Fibroblast of mammary gland (primary cell): ENCODE results near the gene PAQR6.
A peak's percentile ranks its signal among the peaks of the same experiment; 100 is the strongest.

Source experiments
- DNase-seq: peaks from one replicate; pipeline ENCODE4 v3.0.0-alpha.2; 2010; ENCODE audit warnings: low read depth
- H3K4me3 ChIP-seq: 2 replicates; pipeline ENCODE4 v1.5.1; 2011; ENCODE audit warnings: low read depth, mild to moderate bottlenecking, low read length, moderate library complexity; ENCODE audit not compliant: control insufficient read depth
- TF ChIP-seq, protein P1 (sequence below): conservative IDR thresholded peaks from 2 replicates; pipeline ENCODE4 v1.5.1; 2011; ENCODE audit warnings: low read depth, low read length, inconsistent platforms; ENCODE audit not compliant: control insufficient read depth, insufficient read depth

The PAQR6 gene

DNA sequence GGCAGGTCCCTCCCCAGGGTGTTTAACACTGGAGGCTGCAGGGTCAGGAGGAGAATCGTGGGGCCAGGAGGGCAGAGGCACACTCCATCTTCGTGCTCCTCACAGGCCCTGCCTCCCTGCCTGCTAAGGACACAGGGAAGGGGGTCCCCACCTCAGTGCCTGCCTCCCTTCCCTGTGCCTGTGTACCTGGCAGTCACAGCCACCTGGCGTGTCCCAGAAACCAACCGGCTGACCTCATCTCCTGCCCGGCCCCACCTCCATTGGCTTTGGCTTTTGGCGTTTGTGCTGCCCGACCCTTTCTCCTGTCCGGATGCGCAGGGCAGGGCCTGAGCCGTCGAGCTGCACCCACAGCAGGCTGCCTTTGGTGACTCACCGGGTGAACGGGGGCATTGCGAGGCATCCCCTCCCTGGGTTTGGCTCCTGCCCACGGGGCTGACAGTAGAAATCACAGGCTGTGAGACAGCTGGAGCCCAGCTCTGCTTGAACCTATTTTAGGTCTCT is 6.5 kb downstream of the PAQR6 start:
- TF ChIP-seq, protein P1, sequence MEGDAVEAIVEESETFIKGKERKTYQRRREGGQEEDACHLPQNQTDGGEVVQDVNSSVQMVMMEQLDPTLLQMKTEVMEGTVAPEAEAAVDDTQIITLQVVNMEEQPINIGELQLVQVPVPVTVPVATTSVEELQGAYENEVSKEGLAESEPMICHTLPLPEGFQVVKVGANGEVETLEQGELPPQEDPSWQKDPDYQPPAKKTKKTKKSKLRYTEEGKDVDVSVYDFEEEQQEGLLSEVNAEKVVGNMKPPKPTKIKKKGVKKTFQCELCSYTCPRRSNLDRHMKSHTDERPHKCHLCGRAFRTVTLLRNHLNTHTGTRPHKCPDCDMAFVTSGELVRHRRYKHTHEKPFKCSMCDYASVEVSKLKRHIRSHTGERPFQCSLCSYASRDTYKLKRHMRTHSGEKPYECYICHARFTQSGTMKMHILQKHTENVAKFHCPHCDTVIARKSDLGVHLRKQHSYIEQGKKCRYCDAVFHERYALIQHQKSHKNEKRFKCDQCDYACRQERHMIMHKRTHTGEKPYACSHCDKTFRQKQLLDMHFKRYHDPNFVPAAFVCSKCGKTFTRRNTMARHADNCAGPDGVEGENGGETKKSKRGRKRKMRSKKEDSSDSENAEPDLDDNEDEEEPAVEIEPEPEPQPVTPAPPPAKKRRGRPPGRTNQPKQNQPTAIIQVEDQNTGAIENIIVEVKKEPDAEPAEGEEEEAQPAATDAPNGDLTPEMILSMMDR, result no peak
- H3K4me3 ChIP-seq, result no peak overlapping the region
- DNase-seq, result peak; percentile 66

DNA sequence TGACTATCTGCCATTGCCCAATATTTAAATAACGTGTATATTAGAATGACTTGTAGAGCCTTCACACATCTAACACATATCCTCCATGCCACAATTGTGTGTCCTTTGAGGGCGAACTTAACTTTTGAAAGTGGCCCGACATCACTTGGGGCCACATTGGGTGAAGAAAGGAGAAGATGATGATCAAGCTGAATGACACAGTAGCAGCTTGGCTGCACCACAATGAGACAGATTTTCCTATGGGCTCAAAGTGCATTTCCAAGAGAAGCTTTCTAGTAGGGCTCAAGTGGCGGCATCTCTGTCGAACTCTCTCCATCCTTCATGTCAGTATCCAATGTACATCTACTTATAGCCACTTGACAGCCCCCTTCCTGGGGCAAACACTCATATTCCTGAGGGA is 9.6 kb downstream of the PAQR6 start:
- TF ChIP-seq, protein P1, result no peak
- H3K4me3 ChIP-seq, result no peak overlapping the region
- no peak for DNase-seq

DNA sequence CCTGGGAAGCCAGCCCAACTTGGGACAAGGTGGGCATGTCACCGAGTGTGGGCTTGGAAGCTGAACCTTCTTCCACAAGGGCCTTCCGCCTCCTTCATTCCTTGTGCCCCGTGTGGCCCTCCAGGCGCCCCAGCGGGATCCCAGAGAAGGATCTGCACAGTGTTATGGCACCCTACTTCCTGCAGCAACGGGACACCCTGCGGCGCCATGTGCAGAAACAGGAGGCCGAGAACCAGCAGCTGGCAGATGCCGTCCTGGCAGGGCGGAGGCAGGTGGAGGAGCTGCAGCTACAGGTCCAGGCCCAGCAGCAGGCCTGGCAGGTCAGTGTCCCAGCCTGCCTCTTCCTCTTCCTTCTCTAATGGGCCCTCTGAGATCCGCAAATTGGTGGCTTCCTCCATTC is 11.7 kb downstream of the PAQR6 start:
- no peak for DNase-seq
- no peak overlapping the region for H3K4me3 ChIP-seq
- TF ChIP-seq, protein P1, result no peak

DNA sequence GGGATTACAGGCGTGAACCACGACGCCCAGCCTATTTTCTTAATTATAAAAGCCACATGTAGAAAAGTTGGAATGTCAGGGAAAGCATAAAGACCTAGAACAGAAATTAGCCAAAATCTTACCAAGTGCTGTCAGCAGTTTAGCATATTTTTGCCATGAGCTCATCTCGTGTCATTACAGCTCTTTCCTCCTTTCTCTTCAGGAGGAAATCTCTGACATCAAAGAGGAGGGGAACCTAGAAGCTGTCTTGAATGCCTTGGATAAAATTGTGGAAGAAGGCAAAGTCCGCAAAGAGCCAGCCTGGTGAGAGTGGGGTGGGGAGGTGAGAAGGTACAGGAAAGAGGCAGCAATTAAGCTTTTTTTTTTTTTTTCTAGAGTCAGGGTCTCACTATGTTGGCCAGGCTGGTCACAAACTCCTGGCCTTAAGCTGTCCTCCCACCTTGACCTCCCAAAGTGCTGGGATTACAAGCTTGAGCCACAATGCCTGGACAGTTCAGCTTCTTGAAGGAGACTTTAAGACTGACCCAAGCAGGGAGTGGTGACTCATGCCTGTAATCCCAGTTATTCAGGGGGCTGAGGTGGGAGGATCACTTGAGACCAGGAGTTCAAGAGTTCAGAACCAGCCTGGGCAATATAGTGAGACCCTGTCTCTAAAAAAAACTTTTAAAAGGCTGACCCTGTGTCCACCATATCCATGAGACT is 14.3 kb downstream of the PAQR6 start:
- TF ChIP-seq, protein P1, result no peak
- peak; percentile 78 for DNase-seq
- no peak overlapping the region for H3K4me3 ChIP-seq

DNA sequence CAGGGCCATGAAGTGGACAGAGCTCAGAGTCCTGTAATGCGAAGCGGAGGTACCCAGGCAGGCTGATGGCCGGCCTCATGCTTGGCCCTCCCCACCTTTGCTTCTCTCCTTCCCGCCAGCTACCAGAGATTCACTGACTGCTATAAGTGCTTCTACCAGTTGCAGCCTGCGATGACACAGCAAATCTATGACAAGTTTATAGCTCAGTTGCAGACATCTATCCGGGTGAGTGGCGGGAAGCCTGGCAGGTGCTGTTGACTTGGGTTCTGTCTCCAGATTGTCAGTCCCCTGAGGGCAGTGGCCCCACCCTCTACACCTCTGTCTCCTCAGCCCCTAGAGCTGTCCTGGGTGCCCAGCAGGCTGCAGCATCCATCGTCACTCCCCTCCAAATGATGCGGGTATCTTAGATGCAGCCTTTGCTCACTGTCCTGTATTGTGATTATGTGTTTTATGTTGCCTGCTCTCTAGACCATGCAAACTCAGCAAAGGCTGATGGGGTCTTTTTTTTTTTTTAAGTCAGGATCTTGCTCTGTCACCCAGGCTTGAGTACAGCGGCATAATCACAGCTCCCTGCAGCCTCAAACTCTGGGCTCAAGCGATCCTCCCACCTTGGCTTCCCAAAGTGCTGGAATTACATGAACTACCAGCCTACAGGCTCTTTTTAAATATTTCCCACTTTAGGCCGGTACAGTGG is 15.5 kb downstream of the PAQR6 start:
- TF ChIP-seq, protein P1, result no peak
- no peak overlapping the region for H3K4me3 ChIP-seq
- no peak for DNase-seq

DNA sequence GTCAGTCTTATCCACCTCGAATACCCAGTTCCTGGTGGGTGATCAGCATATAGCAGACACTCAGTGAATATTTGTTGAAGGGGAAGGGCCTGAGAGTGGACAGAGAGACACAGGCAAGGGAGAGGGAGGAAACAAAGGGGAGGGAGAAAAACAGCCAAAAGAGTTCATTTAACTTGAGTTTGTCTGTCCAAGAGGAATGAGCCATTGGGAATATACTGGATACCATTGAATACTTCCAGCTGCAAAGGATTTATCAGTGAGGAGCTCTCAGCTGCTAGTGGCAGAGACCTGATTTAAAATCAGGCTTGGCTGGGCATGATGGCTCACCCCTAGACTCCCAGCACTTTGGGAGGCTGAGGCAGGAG is 17.4 kb downstream of the PAQR6 start:
- TF ChIP-seq, protein P1, result no peak
- no peak for DNase-seq
- no peak overlapping the region for H3K4me3 ChIP-seq
